IgD-negative memory B cell (primary cell): ENCODE data around the gene FGF22. TPM values are rescaled to one million over a fixed set of nuclear protein-coding genes. Genes with fewer than 3 reads are reported as not detected.

ENCODE experiments used
- H3K27ac Mint-ChIP-seq, 3 donors: one replicate each; pipeline ENCODE4 v1.8.0; 2020 to 2022; ENCODE audit warnings: mild to moderate bottlenecking in 3 of 3, mixed read lengths in 3 of 3, moderate library complexity in 1 of 3
- H3K27me3 Mint-ChIP-seq: one replicate; pipeline ENCODE4 v1.8.0; 2021; ENCODE audit warnings: mixed read lengths
- H3K36me3 Mint-ChIP-seq: one replicate; pipeline ENCODE4 v1.8.0; 2020; ENCODE audit warnings: mild to moderate bottlenecking, mixed read lengths
- H3K4me1 Mint-ChIP-seq, 3 donors: one replicate each; pipeline ENCODE4 v1.8.0; 2020 to 2022; ENCODE audit warnings: mixed read lengths in 3 of 3, mild to moderate bottlenecking in 1 of 3
- H3K4me3 Mint-ChIP-seq, 4 donors: one replicate each; pipeline ENCODE4 v1.8.0; 2020 to 2022; ENCODE audit warnings: mild to moderate bottlenecking in 4 of 4, mixed read lengths in 4 of 4, moderate library complexity in 3 of 4
- H3K9me3 Mint-ChIP-seq, 3 donors: one replicate each; pipeline ENCODE4 v1.8.0; 2020 to 2021; ENCODE audit warnings: mixed read lengths in 3 of 3, mild to moderate bottlenecking in 1 of 3
- polyA plus RNA-seq: library from polyadenylated mRNA; unstranded; fragments of 300-500 nt; fragmentation: Illumina TruSeq; gene quantifications from one replicate; pipeline ENCODE4 v1.2.3, GENCODE V29; 2021

FGF22 gene
- polyA plus RNA-seq, 1 donor from 2014 or later = not detected

DNA sequence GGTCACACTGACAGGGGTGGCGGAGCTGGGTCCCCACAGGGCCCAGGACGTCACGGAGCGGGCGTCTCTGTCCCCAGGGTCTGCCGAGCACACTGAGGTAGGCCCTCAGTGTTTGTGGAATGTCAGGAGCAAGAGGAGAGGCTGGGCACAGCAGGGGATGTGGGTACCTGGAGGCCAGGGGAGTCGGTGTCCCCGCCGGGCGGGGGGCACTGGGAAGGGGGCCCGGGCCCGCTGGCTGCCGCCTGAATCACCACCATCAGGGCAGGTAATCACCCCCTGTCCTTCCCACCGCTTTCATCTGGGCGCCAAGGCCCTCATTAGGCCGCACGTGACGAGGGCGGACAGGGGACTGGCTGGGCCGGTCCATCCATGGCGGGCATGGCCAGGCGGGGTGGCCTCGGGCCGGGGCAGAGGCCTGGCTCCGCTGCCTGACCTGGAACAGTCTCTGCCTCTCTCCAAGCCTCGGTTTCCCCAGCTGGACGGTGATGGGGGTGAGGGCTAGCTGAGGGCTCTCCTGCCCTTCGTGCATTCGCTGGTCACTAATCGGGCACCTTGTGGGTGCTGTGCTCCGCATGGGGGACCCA lies 1.0 kb downstream of the FGF22 start:
- H3K4me1 Mint-ChIP-seq = peaks cover 14 to 26% (median 21%) of the 10 kb centered on the region in 3 donors
- H3K4me3 Mint-ChIP-seq = peak overlapping the region in 3 of 4 donors; percentile 44 to 65 (median 53)
- H3K27me3 Mint-ChIP-seq = no peaks in the 10 kb centered on the region
- peak overlapping the region in 2 of 3 donors; percentile 37 to 57 for H3K27ac Mint-ChIP-seq
- H3K36me3 Mint-ChIP-seq = no peaks in the 10 kb centered on the region
- H3K9me3 Mint-ChIP-seq = peaks cover 0 to 2% (median 0%) of the 10 kb centered on the region in 3 donors

DNA sequence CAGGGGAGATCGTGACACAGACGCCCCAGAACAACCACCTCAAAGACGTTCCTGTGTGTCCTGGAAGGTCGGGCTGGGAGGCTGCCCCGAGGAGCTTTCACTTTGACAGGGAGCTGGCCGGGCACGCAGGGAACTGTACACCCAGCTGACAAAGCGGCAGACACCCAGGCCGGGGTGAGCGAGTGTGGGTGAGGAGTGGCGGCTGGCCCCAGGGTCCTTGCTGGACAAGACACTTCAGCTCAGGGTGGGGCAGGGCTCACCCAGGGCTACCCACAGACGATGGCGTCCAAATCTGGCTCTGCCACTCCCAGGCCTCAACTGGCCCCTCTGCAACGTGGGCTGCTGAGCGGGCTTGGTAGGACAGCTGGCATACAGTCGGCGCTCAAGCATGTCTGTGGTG lies 2.0 kb downstream of the FGF22 start:
- H3K9me3 Mint-ChIP-seq = peaks cover 0 to 2% (median 0%) of the 10 kb centered on the region in 3 donors
- no peaks in the 10 kb centered on the region for H3K27me3 Mint-ChIP-seq
- H3K4me1 Mint-ChIP-seq = peaks cover 12 to 27% (median 21%) of the 10 kb centered on the region in 3 donors
- H3K27ac Mint-ChIP-seq = peak overlapping the region in 2 of 3 donors; percentile 84 to 87
- peaks cover 3% of the 10 kb centered on the region for H3K36me3 Mint-ChIP-seq
- peak overlapping the region in 3 of 4 donors; percentile 30 to 83 (median 53) for H3K4me3 Mint-ChIP-seq

DNA sequence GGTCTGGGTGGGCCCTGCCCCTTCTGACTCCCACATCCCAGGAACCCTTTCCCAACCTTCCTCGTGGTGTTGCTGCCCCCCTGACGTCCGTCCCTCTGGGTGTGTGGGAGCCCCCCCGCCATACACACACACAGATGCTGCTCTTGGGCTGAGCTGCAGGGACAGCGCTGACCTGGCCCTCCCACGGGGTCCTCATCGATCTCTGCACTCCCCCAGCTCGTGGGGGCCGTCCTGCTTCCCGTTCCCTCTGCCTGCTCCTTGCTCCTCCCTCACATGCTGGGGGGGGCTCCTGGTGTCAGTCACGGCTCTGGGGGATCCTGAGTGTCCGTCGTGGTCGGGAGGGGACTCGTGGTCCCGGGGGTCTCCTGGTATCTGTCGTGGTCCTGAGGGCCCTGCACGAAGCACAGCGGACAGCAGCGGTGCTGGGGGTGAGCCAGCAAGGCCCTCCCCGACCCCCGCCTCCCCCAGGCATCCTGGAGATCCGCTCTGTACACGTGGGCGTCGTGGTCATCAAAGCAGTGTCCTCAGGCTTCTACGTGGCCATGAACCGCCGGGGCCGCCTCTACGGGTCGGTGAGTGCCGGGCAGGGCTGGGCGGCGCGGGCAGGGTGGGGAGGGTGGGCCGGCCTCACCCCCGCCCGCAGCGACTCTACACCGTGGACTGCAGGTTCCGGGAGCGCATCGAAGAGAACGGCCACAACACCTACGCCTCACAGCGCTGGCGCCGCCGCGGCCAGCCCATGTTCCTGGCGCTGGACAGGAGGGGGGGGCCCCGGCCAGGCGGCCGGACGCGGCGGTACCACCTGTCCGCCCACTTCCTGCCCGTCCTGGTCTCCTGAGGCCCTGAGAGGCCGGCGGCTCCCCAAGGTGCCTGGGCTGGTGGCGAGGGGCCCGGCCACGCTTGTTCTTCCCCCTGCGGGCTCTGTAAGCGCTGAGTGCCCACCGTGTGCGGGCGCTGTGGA lies 3.4 kb downstream of the FGF22 start:
- no peak overlapping the region for H3K4me3 Mint-ChIP-seq
- no peaks in the 10 kb centered on the region for H3K9me3 Mint-ChIP-seq
- peaks cover 3 to 17% (median 13%) of the 10 kb centered on the region in 3 donors for H3K4me1 Mint-ChIP-seq
- no peaks in the 10 kb centered on the region for H3K27me3 Mint-ChIP-seq
- H3K36me3 Mint-ChIP-seq = peaks cover 4% of the 10 kb centered on the region
- no peak overlapping the region for H3K27ac Mint-ChIP-seq

DNA sequence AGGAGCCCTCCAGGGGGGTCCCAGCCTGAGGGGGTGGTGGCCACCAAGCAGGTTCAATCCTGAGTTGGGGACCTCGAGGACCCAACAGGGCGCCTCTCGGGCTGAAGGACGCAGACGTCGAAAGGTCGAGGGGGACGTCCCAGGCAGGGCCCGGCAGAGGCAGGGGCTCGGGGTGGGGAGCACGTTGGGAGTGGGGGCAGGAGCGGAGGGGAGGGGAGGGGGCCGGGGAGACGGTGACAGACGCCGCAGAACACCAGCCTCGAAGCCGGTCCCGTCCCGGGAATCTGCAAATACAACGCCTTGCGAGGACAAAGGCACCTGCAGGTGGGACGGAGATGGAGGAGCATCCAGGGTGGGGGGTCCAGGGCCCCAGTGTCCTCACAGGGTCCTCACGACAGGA lies 4.1 kb downstream of the FGF22 start:
- Mint-ChIP-seq H3K4me1 (peaks cover 3 to 15% (median 13%) of the 10 kb centered on the region in 3 donors), H3K36me3 (peaks cover 4% of the 10 kb centered on the region), H3K9me3 (no peaks in the 10 kb centered on the region), H3K4me3 (no peak overlapping the region), H3K27me3 (no peaks in the 10 kb centered on the region), H3K27ac (no peak overlapping the region)

DNA sequence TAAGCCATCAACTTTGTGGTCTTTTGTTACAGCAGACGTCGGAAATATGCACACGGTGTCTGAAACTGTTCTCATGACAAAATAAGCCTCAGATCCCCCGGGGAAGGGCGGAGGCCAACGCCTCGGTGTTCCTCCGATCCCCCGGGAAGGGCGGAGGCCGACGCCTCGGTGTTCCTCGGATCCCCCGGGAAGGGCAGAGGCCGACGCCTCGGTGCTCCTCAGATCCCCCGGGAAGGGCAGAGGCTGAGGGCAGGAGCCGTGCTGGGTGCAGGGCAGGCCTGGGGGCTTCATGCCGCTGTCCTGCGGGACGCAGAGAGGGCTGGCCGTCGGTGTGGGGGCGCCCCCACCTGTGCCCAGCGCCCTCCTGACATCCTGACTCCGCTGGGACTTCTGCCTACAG lies 4.7 kb downstream of the FGF22 start:
- H3K4me1 Mint-ChIP-seq = peaks cover 2 to 11% (median 11%) of the 10 kb centered on the region in 3 donors
- H3K4me3 Mint-ChIP-seq = peak overlapping the region in 1 of 4 donors; percentile 32
- peaks cover 4% of the 10 kb centered on the region for H3K36me3 Mint-ChIP-seq
- no peaks in the 10 kb centered on the region for H3K9me3 Mint-ChIP-seq
- H3K27ac Mint-ChIP-seq = peak overlapping the region in 1 of 3 donors; percentile 81
- H3K27me3 Mint-ChIP-seq = no peaks in the 10 kb centered on the region

DNA sequence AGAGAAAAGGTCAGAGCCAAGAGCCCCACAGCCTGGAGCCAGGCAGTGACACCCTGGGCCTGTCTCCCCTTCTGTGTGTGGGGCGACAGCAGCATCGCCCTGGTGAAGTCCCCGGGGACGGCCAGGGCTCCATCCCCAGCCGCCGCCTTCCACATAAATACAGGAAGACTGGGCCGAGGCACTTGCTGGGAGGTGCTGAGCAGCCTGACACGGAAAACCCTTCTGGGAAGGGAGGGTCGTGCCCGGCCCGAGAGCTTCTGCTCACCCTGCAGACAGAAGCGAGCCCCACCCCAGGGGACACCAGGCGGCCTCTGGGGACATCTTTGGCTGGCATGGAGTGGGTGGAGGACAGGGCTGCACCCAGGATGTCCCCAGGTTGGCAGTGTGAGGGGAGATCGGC lies 5.1 kb downstream of the FGF22 start:
- Mint-ChIP-seq H3K36me3 (peaks cover 4% of the 10 kb centered on the region), H3K4me1 (peaks cover 0 to 10% (median 9%) of the 10 kb centered on the region in 3 donors), H3K27ac (peak overlapping the region in 2 of 3 donors; percentile 59 to 81), H3K9me3 (no peaks in the 10 kb centered on the region), H3K27me3 (no peaks in the 10 kb centered on the region), H3K4me3 (no peak overlapping the region)

DNA sequence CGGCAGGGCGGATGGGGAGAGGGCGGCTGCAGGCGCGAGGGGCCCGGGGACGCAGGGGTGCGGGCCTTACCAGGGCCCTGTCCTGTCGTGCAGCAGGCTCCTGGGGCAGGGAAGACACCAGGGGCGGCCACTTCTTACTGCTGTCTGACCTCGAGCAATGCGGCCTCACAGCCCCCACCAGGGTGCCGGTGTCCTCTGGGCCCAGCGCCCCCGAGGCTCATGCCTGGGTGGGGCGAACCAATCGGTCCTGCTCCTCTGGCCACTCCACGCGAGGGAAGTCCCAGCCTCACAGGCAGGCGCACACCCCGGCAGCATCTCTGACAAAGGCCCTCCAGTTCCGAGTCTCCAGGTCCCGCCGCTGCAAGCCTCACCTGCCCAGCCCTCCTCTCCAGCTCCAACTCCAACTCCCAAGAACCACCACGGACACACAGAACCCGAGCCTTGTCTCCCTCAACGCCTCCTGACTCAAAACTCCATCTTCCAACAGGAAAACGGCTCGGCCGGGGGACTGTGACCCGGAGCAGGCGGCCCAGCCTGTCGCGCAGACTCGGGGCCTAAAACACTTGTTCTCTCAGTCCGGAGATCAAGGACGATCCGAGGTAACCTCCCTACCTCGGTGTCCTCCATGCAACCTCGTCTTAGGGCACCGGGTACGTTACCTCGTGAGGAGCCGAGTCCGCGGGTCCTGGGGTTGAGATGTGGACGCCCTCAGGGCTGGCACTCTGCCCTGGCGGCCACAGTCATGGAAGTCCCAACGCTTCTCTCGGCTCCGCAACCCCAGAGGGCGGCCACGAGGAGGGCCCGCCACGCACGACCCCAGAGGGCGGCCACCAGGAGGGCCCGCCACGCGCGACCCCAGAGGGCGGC lies 6.5 kb downstream of the FGF22 start:
- Mint-ChIP-seq H3K9me3 (no peaks in the 10 kb centered on the region), H3K4me1 (peaks cover 0 to 10% (median 9%) of the 10 kb centered on the region in 3 donors), H3K4me3 (peak overlapping the region in 3 of 4 donors; percentile 28 to 85 (median 58)), H3K27me3 (no peaks in the 10 kb centered on the region), H3K27ac (peak overlapping the region in 2 of 3 donors; percentile 80 to 85), H3K36me3 (peaks cover 4% of the 10 kb centered on the region)

DNA sequence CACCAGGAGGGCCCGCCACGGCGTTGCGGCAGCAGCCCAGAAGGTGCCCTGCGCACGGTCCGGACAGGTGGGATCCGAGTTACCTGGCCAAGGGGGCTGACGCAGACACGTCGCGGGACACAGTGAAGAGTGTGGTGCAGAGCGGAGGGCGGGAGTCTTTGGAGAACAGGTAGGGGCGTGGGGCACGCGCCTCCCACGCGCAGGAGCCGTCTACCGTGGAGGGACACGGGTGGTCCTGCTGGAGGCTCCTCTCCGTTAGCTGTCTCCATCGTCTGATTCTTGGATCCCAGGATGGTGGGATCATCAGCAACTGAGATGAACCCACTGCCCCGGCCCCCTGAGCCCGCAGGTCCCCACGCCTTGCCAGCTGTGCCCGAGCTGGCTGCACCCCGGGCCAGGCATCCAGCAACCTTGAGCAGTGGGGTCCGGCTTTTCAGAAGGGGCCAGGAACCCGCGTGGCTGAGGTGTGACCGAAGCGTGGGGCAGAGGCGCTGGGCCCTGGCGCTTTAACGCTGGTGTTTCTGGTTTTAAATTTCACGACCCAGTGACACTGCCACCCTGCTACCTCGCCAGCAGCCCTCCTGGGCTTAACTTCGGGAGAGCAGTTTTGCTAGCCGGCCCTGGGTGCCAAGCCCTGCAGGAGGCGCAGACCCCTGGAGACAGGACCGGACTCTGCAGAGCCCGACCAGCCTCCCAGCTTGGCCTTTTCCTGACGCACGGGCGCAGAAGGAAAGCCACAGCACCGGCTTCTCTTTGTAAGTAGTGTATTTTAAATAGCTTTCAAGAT lies 7.3 kb downstream of the FGF22 start:
- Mint-ChIP-seq H3K27ac (peak overlapping the region; percentile 60 to 67 (median 63)), H3K4me1 (peaks cover 0 to 6% (median 6%) of the 10 kb centered on the region in 3 donors)

DNA sequence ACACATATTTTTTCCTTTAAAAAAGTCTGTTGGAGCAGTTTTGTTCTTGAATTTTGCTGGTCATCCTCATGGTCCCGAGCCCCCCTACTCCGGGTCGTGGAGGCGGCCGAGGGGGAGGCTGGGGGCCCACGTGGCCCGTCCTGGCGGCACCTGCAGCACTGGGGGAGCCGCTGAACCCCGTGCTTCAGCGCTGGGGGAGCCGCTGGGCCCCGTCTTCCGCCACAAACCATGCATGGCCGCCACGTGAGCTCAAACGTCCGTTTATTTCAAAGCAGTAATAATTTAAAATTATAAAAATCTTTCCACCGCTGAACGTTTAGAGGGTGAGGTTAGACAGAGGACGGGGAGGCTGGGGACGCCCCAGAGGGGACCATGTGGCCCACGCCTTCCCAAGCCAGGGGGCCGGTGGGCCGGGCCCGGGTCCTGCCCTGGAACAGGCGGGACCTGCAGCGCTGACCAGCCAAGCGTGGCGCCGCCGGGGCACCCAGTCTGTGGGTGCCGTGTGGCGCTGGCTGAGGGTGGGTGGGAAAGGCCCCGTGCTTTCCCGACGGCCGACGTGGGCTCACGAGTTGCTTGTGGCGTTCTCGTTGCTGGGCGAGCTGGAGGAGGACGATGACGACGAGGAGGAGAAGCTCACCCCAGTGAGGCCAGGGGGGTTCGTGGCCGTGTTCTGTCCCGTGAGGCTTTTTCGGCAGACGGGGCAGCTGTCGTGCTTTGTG lies 8.0 kb downstream of the FGF22 start:
- H3K4me3 Mint-ChIP-seq = no peak overlapping the region
- H3K4me1 Mint-ChIP-seq = peaks cover 0 to 6% (median 6%) of the 10 kb centered on the region in 3 donors

More for the DNA sequence above, 7.3 kb downstream of the FGF22 start:
- Mint-ChIP-seq H3K36me3 (peaks cover 4% of the 10 kb centered on the region), H3K4me3 (no peak overlapping the region), H3K27me3 (no peaks in the 10 kb centered on the region), H3K9me3 (no peaks in the 10 kb centered on the region)

DNA sequence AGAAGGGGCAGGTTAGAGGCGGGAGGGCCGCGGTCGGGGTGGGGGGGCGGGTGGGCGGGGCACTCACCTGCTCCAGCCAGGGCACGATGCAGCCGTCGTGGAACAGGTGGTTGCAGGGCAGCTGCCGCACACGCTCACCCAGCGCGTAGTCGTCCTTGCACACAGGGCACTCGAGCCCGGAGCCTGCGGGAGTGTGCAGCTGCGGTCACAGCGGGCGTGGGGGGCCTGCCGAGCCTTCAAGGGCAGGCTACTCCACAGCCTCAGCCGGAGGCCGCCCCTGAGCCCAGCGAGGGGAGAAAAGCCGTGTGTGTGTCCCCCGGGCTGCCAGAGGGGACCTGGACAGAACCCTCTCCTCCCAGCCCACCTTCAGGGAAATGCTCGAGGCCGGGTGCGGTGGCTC lies 8.6 kb downstream of the FGF22 start:
- Mint-ChIP-seq H3K4me1 (peaks cover 0 to 6% (median 6%) of the 10 kb centered on the region in 3 donors), H3K9me3 (no peaks in the 10 kb centered on the region), H3K27me3 (no peaks in the 10 kb centered on the region), H3K27ac (peak overlapping the region in 2 of 3 donors; percentile 10 to 69), H3K4me3 (no peak overlapping the region), H3K36me3 (peaks cover 4% of the 10 kb centered on the region)

More for the DNA sequence above, 8.0 kb downstream of the FGF22 start:
- Mint-ChIP-seq H3K36me3 (peaks cover 4% of the 10 kb centered on the region), H3K27ac (peak overlapping the region; percentile 60 to 84 (median 69)), H3K27me3 (no peaks in the 10 kb centered on the region), H3K9me3 (no peaks in the 10 kb centered on the region)

DNA sequence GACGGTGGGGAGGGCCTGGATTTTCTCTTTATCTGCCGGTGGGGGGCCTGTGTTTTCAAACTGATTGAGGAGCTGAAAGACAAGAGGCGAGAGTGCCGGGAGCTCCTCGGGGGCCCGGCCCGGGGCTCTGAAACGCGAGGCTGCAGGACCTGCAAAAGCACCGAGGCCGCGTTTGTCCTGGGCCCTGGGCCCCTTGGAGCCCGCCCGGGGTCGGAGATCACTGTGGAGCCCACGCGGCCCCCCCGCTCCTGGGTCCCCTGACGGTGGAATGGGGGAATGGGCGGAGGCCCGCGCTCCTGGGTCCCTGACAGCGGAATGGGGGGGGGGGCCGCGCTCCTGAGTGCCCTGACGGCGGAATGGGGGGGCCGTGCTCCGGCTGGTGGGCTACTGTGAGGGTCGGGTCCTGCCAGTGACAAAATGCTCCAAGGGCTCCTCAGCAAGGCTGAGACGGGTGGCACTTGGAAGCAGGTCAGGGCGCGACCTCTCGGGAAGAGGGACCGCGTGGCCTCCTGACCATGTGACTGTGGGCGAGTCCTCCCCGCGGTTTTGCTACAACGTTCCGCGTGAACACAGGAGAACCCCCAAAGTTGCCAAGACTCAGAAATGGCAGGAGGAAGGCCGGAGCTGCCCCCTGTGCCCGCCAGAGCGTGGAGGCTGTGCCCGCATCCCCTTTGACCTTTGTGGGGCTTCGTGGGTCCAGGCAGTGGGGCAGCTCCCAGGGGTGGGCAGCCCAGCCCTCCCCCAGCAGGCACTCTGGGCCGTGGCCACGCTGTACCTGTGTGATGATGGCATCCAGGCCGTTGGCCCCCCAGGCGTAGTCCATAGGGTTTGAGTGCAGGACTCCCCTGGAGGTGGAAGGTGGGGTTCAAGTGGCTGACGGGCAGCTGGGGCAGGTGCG lies 9.5 kb downstream of the FGF22 start:
- Mint-ChIP-seq H3K36me3 (peaks cover 4% of the 10 kb centered on the region), H3K27ac (peak overlapping the region in 1 of 3 donors; percentile 10), H3K27me3 (no peaks in the 10 kb centered on the region), H3K4me1 (peaks cover 0 to 7% (median 6%) of the 10 kb centered on the region in 3 donors), H3K4me3 (peak overlapping the region in 1 of 4 donors; percentile 49), H3K9me3 (no peaks in the 10 kb centered on the region)

DNA sequence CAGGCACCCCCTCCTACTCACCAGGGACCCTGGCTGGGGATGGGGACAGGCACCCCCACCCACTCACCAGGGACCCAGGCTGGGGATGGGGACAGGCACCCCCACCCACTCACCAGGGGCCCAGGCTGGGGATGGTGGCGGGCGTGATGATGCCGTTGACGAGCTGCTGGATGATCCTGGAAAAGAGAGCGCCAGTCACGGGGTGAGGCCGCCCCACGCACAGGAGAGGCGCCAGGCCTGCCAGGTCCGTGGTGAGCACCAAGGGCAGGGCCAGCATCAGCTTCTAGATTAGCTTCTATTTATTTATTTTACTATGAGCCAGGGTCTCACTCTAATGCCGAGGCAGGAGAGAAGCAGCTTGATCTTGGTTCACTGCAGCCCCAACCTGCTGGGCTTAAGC lies 10.4 kb downstream of the FGF22 start:
- peaks cover 0 to 4% (median 2%) of the 10 kb centered on the region in 3 donors for H3K4me1 Mint-ChIP-seq

More for the DNA sequence above, 10.4 kb downstream of the FGF22 start:
- no peaks in the 10 kb centered on the region for H3K9me3 Mint-ChIP-seq
- H3K27ac Mint-ChIP-seq = peak overlapping the region in 1 of 3 donors; percentile 64
- H3K4me3 Mint-ChIP-seq = no peak overlapping the region
- peaks cover 6% of the 10 kb centered on the region for H3K36me3 Mint-ChIP-seq
- no peaks in the 10 kb centered on the region for H3K27me3 Mint-ChIP-seq
